ENCODE data around the gene RBM15. TPM values are rescaled to one million over a fixed set of nuclear protein-coding genes. Genes with fewer than 3 reads are reported as not detected.

The RBM15 gene
- total RNA-seq, 2 donors from 2014 or later, result 13.7 to 19.6 TPM

- ATAC-seq (no peak), DNase-seq (no peak)
- intact Hi-C loops (cut with DNase I), result loop anchor here in 1 of 2 donors (10.0 kb wide), 1 partner anchor 148 kb away; no protein-coding TSS in a partner anchor
Measured at GRCh38 chr1:110316735-110317134, 22.4 kb upstream of the RBM15 start.

GRCh38 chr1:110318046-110318445, 21.1 kb upstream of the RBM15 start:
- intact Hi-C loops (cut with DNase I), result loop anchor here in 1 of 2 donors (10.0 kb wide), 1 partner anchor 147 kb away; no protein-coding TSS in a partner anchor
- no peak for DNase-seq
- ATAC-seq, result no peak

GRCh38 chr1:110319332-110320167, 19.6 kb upstream of the RBM15 start:
- no peak for DNase-seq
- intact Hi-C loops (cut with DNase I), result loop anchor here in 1 of 2 donors (10.0 kb wide), 1 partner anchor 145 kb away; no protein-coding TSS in a partner anchor
- no peak for ATAC-seq

GRCh38 chr1:110320168-110320518, 19.0 kb upstream of the RBM15 start:
- intact Hi-C loops (cut with DNase I), result no loop called here
- DNase-seq (no peak), ATAC-seq (no peak)

- intact Hi-C loops (cut with DNase I), result no loop called here
- ATAC-seq (no peak), DNase-seq (no peak)
Measured at GRCh38 chr1:110321045-110321444, 18.1 kb upstream of the RBM15 start.

GRCh38 chr1:110321846-110322245, 17.3 kb upstream of the RBM15 start:
- DNase-seq (no peak), ATAC-seq (no peak)
- intact Hi-C loops (cut with DNase I), result no loop called here

- ATAC-seq (no peak), DNase-seq (no peak)
- intact Hi-C loops (cut with DNase I), result no loop called here
Measured at GRCh38 chr1:110324667-110325066, 14.5 kb upstream of the RBM15 start.

GRCh38 chr1:110326826-110327225, 12.4 kb upstream of the RBM15 start:
- intact Hi-C loops (cut with DNase I), result no loop called here
- ATAC-seq, result no peak
- no peak for DNase-seq

- intact Hi-C loops (cut with DNase I), result no loop called here
- DNase-seq (no peak), ATAC-seq (no peak)
Measured at GRCh38 chr1:110328274-110328673, 10.9 kb upstream of the RBM15 start.

- no peak for DNase-seq
- ATAC-seq, result no peak
- intact Hi-C loops (cut with DNase I), result no loop called here
Measured at GRCh38 chr1:110328700-110329099, 10.5 kb upstream of the RBM15 start.

- DNase-seq, result no peak
- intact Hi-C loops (cut with DNase I), result no loop called here
- ATAC-seq, result no peak
Measured at GRCh38 chr1:110335265-110335664, 3.9 kb upstream of the RBM15 start.

GRCh38 chr1:110336300-110337039, 2.7 kb upstream of the RBM15 start:
- intact Hi-C loops (cut with DNase I), result no loop called here
- DNase-seq, result peak; percentile 25
- no peak for ATAC-seq

- ATAC-seq, result no peak
- intact Hi-C loops (cut with DNase I), result loop anchor here in 1 of 2 donors (2.0 kb wide), 1 partner anchor 69 kb away; the partner anchor contains the start of gene LAMTOR5
- peak; percentile 64 for DNase-seq
Measured at GRCh38 chr1:110337704-110338308, 1.4 kb upstream of the RBM15 start.

- intact Hi-C loops (cut with DNase I), result loop anchor here in 1 of 2 donors (2.0 kb wide), 1 partner anchor 68 kb away; the partner anchor contains the start of gene LAMTOR5
- ATAC-seq (peak; percentile 86 to 92), DNase-seq (peak; percentile 94)
Measured at GRCh38 chr1:110338309-110338885, 780 bp upstream of the RBM15 start.

- intact Hi-C loops (cut with DNase I), result loop anchor here in 1 of 2 donors (2.0 kb wide), 1 partner anchor 67 kb away; the partner anchor contains the start of gene LAMTOR5
- ATAC-seq, result peak; percentile 2
Measured at GRCh38 chr1:110339407-110340206, 430 bp downstream of the RBM15 start.

GRCh38 chr1:110340207-110340468, 961 bp downstream of the RBM15 start:
- DNase-seq, result no peak
- ATAC-seq, result no peak
- intact Hi-C loops (cut with DNase I), result no loop called here

More at GRCh38 chr1:110339407-110340206, 430 bp downstream of the RBM15 start:
- DNase-seq, result no peak

- intact Hi-C loops (cut with DNase I), result no loop called here
- no peak for ATAC-seq
- peak; percentile 20 for DNase-seq
Measured at GRCh38 chr1:110341146-110341871, 2.1 kb downstream of the RBM15 start.

- intact Hi-C loops (cut with DNase I), result no loop called here
- no peak for DNase-seq
- ATAC-seq, result no peak
Measured at GRCh38 chr1:110341872-110342331, 2.7 kb downstream of the RBM15 start.

Data from left cardiac atrium (tissue), 4 donors.